HG03460 (cell line): ENCODE data around the gene GATA3.

Experiments used
- ATAC-seq: cut with Tn5 transposase; IDR thresholded peaks from one replicate; pipeline ENCODE4 v1.9.1; 2021; ENCODE audit not compliant: unreplicated experiment

Gene GATA3

GRCh38 chr10:8063128-8063908 lies 8.8 kb downstream of the GATA3 start:
- ATAC-seq, result no peak

GRCh38 chr10:8063935-8064334 lies 9.4 kb downstream of the GATA3 start:
- no peak for ATAC-seq

GRCh38 chr10:8064436-8064835 lies 9.9 kb downstream of the GATA3 start:
- no peak for ATAC-seq

- no peak for ATAC-seq
Measured at GRCh38 chr10:8065651-8066050, 11.2 kb downstream of the GATA3 start.

- ATAC-seq, result no peak
Measured at GRCh38 chr10:8066124-8066523, 11.6 kb downstream of the GATA3 start.

GRCh38 chr10:8066797-8067196 lies 12.3 kb downstream of the GATA3 start:
- no peak for ATAC-seq

- ATAC-seq, result peak; percentile 44
Measured at GRCh38 chr10:8069108-8069507, 14.6 kb downstream of the GATA3 start.

GRCh38 chr10:8069627-8070026 lies 15.1 kb downstream of the GATA3 start:
- ATAC-seq, result no peak

GRCh38 chr10:8070440-8070839 lies 16.0 kb downstream of the GATA3 start:
- no peak for ATAC-seq

GRCh38 chr10:8071006-8071405 lies 16.5 kb downstream of the GATA3 start:
- ATAC-seq, result no peak

GRCh38 chr10:8071666-8072065 lies 17.2 kb downstream of the GATA3 start:
- no peak for ATAC-seq

GRCh38 chr10:8072211-8072610 lies 17.7 kb downstream of the GATA3 start:
- no peak for ATAC-seq

GRCh38 chr10:8073691-8074416 lies 19.4 kb downstream of the GATA3 start:
- ATAC-seq, result no peak

GRCh38 chr10:8074881-8075280 lies 20.4 kb downstream of the GATA3 start:
- no peak for ATAC-seq

- no peak for ATAC-seq
Measured at GRCh38 chr10:8075282-8076260, 21.1 kb downstream of the GATA3 start.

- ATAC-seq, result no peak
Measured at GRCh38 chr10:8076933-8077332, 22.4 kb downstream of the GATA3 start.

GRCh38 chr10:8078027-8078426 lies 23.5 kb downstream of the GATA3 start:
- ATAC-seq, result no peak

- ATAC-seq, result no peak
Measured at GRCh38 chr10:8079126-8079525, 24.6 kb downstream of the GATA3 start.

- ATAC-seq, result no peak
Measured at GRCh38 chr10:8084799-8085198, 30.3 kb downstream of the GATA3 start.

- ATAC-seq, result no peak
Measured at GRCh38 chr10:8085251-8085650, 30.8 kb downstream of the GATA3 start.

GRCh38 chr10:8086315-8086714 lies 31.8 kb downstream of the GATA3 start:
- no peak for ATAC-seq
